Measurements from ENCODE around the gene IFT22.
"Not testable (repeated sequence)": the region's sequence is repeated elsewhere in the genome, so short reads cannot be mapped to it uniquely, and the experiment has no call there.

GRCh38 chr7:101349300-101349699, 27.7 kb upstream of the IFT22 start:
- TF ChIP-seq CTCF, POLR2A (IDR thresholded peaks at IDR 0.05): not testable (repeated sequence)

Data from heart left ventricle (tissue), 13 donors.